ENCODE measurements around the gene TEN1.
"Not testable (repeated sequence)": the region's sequence is repeated elsewhere in the genome, so short reads cannot be mapped to it uniquely, and the experiment has no call there.

TEN1 gene, protein sequence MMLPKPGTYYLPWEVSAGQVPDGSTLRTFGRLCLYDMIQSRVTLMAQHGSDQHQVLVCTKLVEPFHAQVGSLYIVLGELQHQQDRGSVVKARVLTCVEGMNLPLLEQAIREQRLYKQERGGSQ

DNA sequence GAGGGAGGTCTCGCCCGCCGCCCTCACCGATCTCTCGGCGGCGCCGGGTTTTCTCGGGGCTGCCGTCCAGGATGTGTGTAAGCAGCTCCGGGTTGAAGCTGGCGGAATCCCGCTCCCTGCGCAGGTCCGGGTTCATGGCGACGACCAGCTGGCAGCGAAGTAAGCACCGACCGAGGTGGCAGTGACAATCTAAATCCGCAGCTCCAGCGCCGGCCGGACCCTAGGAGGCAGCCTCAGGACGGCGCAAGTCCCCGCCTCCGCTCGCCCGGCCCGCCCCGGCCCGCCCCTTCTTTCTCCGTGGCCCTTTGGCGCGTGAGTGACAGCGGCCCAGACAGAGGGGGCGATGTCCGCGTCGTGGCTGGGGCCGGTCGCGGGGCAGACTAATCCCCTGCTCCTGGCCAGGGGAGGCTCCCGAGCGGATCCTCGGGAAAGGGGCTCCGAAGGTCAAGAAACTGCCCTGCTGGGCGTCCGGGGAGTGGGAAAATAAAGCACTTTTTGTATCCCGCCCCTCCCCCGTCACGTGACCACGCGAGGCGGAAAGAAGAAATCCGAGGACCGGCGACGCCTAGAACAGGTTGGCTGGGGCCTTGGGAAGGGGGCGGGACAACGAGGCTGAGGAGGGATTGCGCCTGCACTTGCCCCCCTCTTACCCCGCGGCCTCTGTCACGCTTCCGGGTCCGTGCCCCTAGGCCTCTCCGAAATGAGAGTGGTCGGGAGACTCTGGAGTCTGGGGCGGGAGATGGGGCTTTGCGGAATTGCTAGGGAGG, at the start of gene TEN1, which contains the start of gene ACOX1:
TEN1 (plus strand) TSS at position 303 of the 767 bp plus-strand sequence. CDS start 6,953 bp downstream, outside the sequence.
ACOX1 (minus strand) TSS at position 229 of the 767 bp plus-strand sequence; CDS start at position 136, 93 bp downstream.
- peak; percentile 84 for DNase-seq (ENCODE audit: low spot score)

DNA sequence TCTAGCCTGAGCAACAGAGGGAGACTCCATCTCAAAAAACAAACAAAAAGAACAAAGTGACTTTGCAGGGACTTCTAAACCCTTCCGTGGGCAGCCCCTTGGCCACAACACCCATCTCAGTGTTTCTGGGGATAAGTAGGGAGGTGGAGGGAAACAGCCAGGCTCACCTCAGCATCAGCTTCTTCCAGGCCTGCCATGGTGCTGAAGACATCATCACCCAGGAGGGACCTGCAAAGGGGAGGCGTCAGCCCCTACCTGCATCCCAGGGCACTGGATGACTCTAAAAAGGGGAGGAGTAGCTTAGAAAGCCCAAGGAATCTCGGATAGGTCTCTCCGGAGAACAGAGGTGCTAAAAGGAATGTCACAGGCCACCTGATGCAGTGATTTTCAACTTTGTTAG, 48.0 kb upstream of the TEN1 start:
- no peak for DNase-seq (ENCODE audit: low spot score)

DNA sequence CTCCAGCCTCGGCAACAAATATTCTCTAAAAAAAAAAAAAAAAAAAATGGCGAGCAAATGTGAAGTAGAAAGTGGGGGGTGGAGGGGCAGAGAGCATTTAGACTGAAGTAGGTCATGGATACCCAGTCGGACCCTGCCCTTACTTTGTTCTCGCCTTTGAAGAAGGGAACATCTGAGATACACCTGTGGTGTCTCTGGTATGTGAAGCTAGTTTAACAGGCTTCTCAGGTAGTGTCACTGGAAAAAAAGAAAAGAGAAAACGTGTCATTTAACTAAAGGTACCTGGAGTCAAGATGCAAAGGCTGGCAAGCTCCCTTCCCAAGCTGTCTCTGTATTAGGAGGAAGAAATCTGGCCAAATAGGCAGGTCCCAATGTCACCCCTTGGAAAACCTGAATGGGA, 46.2 kb upstream of the TEN1 start:
- DNase-seq (ENCODE audit: low spot score): no peak

DNA sequence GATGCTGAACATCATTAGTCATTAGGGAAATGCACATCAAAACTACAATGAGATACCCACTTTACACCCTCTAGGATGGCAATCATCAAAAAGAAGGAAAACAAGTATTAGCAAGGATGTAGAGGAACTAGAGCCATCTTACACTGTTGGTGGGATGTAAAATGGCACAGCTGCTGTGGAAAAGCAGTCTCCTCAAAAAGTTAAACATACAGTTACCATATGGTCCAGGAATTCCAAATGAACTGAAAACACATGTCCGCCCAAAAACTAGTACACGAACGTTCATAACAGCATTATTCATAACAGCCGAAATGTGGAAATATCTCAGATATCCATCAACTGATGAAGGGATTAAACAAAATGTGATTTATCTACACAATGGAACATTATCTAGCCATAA, 45.2 kb upstream of the TEN1 start:
- no peak for DNase-seq (ENCODE audit: low spot score)

DNA sequence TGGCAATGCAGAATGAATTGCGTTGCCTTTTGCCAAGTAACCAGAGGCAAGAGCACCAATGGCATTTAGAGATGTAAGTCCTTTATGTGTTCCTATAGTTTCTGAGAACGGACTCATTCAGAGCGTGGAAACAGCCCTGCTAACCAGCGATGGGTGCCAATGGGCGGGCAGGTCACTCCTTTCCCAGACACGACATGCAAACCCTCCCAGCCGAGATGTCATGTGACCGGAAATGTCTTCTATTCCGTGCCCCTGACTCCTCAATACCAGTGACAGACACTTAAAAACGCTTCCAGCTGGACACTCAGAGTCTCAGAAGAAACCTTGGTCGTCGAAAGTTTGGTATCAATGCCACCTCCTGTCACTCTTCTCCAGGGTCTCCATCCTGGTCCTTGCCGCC, 41.4 kb upstream of the TEN1 start:
- no peak for DNase-seq (ENCODE audit: low spot score)

DNA sequence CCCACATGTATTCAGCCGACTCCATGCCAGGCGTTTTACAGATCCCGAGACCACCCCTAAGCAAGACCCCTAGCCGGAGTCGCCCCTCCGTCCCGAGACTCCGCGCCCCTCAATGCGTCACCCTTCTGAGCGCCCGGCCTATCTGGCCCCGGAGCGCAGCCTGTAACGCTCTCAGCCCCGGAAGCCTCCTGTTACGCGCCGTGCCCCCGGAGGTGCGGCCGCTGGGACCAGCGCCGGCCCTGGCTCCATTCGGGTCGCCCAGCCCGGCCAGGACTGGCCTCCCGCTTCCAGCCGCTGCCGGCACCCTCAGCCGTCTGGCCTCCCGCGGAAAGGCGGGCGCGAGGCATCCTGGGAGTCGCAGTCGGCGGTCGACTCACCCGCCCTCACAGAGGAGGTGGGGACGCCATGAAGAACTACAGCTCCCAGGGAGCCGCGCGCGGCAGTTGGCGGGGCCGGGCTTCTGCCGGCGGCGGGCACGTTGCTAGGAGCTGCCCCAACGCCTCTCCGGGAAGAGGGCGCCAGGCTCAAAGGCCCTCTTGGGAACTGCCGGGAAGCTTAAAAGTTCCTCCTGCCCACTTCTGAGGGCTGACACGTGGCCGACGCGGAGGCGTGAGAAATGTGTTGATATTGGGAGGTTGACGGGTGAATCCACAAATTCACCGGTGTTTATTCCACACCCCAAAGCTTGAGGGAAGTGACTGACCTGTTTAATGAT, 38.2 kb upstream of the TEN1 start, which contains the start of gene FBF1:
FBF1 (minus strand) TSS at position 316 of the 715 bp plus-strand sequence. CDS start 2,893 bp downstream, outside the sequence.
- DNase-seq (ENCODE audit: low spot score): peak; percentile 97

DNA sequence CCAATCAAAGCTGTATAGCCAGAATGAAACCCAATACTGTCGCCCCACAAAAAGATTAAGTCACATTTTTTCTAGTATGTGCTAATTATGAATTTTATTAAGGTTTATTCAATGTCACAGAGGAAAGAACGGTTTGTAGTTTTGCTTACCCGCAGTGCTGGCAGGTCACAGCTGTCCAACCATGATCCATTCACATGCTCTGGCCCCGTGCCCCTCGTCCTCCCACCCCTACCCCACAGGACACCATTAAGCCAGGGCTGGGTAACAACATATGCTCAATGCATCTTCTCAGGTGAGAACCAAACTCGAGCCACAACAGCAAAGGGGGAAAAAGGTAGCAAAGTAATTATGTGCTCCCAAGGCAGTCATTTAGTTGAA, 37.6 kb upstream of the TEN1 start:
- DNase-seq (ENCODE audit: low spot score): no peak

DNA sequence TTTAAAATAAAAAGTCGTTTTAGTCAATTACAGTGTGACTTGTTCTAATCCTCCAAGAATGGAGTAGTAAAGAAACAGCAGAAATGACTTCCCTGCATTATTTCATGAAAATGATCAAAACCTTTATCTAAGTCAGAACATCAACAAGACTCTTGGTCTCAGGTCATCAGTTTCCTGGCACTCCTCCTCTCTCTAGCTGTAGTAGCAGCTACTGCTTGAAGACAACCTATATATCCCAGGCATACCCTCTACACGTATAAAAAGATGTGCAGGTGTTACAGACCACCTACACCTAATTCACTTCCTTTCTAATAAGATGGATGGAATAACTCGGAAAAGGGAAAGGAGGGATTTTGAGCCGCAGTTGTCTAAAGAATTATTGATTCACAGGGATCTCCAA, 36.6 kb upstream of the TEN1 start:
- no peak for DNase-seq (ENCODE audit: low spot score)

DNA sequence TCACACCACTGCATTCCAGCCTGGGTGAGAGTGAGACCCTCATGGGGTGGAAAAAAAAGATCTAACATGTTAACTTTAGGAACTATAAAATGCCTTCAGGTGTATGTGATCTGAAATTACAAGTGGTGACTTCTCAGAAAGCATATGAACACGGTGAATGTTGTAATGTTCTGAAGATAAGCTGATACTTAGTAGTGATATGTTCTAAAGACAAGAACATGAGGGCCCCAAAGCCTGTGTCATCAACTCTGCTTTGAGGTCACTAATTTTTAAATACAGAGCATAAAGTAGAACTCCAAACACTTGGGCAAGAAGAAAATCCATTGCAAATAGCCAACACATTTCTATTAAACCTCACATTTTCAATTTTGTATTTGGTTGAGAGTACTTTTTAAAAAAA, 35.5 kb upstream of the TEN1 start:
- no peak for DNase-seq (ENCODE audit: low spot score)

DNA sequence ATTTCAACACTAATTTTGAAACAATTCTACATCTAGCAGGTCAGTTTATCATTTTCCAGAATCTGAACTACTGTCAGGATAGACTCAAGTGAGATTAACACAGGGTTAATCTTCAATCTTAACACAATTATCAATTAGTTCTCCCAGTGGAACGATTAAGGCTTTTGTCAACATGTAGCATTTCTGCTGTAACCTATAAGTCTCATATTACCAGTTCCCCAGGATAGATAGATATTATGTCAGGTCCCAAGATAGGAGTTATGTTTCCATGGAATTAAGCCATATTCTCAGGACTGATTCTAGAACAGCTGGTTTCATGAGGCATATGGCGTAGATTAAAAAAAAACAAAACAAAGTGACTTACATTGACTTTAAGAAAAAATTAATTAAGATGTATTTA, 33.8 kb upstream of the TEN1 start:
- no peak for DNase-seq (ENCODE audit: low spot score)

DNA sequence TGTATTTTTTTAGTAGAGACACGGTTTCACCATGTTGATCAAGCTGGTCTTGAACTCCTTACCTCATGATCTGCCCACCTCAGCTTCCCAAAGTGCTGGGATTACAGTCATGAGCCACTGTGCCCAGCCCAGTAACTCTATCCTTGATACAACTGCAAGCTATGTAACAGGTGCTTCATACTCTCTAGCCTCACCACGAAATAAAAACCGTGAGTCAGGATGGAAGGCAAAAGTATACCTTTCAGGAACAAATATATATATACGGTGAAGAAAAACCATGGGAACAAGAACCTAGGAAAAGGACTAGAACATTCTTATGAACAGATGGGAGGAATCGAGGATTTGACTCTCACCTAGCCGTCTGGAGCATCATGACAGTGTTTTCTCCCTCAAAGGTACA, 28.6 kb upstream of the TEN1 start:
- no peak for DNase-seq (ENCODE audit: low spot score)

DNA sequence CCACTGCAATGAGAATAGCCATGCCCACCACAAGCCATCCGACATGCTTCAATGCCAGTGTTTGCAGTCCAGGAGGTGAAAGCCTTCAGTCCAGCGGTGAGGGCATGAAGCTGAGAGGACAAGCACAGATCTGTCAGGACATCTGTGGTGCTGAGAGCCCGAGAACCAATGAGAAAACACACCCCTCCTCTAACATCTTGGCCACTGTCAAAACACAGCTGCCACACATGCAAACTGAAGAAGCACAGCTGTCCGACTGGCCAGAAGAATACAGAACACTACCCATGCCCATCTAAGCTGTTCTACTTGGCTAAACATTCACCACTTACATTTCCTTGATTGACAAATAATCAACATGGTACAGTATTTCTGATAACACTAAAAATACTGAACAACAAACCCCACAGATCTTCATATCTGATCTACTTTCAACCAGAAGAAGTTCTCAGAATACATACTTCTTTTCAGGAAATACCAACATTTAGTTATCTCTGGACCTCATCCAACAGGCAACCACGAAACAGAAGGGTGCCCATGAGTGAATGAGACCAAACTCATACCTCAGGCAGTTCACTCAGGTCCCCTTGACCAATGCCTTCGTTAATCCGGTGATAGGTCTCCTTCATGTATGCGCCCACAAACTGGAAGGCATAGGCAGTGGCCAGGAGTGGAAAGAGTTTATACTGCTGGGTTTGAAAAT, 28.0 kb upstream of the TEN1 start:
- DNase-seq (ENCODE audit: low spot score): no peak

DNA sequence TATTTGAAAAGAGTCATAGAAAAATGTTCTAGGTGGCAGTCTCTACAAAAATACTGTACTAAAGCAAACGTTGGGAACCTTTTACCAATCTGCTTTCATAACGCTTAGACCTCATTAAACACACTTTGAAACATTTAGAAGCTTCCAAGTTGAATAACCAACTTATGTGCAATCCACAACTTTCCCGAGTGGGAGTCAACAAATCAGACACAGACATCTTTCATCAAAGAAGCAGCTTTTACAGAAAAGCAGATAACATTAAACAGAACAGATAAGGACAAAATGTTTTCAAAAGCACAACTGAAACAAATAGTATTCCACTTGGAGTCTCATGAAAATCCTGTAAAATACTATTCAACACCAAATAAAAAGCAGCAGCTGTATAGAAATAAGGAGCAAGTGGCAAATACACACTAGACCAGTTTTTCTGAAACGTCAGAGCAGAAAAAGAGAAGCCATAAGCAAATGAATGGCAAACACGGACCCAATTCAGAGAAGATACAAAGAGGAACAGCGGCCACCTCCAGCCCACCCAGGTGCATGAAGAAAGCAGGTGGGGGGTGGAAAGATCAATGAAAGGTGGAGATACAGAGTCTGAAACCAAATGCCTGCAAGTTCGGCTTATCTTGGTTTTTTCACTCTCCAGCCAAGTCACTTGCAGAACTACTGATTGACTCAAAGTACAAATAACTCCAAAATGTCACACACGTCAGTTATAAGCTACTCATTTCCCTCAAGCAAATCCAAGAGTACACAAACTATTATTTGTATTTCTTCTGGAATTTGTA, 19.8 kb upstream of the TEN1 start:
- DNase-seq (ENCODE audit: low spot score): peak; percentile 28

DNA sequence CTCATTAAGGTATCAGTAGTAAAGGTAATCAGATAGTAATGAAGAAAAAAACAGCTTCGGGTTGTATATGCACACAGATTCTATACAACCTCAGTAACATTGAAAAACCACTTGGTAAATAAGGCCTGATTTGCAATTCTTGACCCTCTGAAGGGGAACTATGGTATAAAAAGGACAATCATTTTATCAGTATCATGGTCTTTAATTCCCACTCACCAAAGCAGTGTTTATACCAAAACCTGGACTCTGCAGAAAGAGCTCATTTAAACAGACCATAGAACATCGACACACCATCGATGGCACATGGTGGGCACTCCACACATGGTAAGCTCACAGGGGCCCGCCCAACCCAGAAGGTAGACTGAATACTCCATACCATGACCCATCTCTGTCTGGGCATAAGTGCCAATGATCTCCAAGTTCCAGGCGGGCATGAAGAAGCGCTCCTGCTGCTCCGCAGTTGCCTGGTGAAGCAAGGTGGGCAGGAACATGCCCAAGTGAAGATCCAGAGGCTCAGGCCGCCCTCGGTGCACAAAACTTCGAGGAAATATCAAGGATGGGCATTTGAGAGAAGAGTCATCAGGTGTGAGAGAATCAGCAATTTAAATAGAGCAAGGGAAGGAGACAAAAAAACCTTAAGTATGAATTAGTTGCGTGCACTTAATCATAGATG, 19.1 kb upstream of the TEN1 start:
- no peak for DNase-seq (ENCODE audit: low spot score)

DNA sequence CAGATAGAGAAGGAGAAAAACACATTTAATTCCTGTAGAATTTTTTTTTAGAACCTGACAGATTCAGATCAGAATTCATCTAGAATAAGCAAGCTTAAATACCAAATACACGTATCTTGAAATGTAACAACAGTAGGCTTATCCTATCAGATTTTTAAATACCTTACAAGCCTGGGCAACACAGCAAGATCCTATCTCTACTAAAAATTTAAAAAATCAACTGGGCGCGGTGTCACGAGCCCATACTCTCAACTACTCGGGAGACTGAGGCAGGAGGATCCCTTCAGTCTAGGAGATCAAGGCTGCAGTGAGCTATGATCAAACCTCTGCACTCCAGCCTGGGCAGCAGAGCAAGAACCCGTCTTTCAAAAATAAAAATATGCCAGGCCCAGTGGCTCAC, 13.6 kb upstream of the TEN1 start:
- no peak for DNase-seq (ENCODE audit: low spot score)

DNA sequence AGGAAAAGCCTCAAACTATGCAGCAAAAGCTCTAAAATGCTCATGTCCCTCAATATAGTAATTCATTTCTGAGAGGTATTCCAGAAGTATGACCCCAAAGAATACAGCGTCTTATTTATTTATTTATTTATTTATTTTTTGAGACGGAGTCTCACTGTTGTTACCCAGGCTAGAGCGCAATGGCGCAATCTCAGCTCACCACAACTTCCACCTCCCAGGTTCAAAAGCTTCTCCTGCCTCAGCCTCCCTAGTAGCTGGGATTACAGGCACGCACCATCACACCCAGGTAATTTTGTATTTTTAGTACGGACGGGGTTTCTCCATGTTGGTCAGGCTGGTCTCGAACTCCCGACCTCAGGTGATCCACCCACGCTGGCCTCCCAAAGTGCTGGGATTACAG, 10.0 kb upstream of the TEN1 start:
- not testable (repeated sequence) for DNase-seq (ENCODE audit: low spot score)

DNA sequence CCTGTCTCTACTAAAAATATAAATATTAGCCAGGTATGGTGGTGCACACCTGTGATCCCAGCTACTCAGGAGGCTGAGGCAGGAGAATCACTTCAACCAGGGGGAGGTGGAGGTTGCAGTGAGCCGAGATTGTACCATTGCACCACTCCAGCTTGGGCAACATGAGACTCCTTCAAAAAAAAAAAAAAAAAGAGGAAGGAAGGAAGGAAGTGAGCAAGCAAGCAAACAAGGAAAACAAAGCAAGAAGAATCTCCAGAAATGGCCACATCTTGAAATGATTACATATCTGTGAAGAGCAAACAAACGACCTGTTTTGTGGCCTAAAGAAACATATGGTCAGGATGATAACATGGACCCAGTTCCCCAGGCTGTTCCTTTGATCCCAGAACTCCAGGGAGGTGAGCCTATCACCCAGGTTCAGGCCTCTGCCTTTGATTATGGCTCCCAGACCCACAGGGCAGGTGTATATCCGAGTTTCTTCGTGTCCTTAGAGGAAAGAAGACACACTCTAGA, 9.0 kb upstream of the TEN1 start:
- DNase-seq (ENCODE audit: low spot score): no peak

DNA sequence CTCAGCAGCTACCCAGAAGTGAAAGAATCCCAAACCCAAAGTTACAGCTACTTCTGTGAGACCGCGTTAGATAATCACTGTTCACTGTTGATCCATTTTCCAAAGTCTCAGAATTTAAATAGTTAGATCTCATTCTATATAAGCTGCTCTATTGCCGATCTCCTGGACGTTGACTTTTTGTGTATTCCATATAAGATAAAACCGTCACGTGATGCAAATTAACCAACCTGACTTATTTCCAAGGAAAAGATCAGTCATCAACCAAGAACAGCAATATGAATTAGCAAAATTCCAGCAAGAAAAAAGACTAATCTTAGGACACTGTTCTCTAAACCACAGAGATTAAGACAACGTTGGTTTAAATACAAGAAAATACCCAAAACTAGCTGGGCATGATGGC, 8.4 kb upstream of the TEN1 start:
- DNase-seq (ENCODE audit: low spot score): no peak

DNA sequence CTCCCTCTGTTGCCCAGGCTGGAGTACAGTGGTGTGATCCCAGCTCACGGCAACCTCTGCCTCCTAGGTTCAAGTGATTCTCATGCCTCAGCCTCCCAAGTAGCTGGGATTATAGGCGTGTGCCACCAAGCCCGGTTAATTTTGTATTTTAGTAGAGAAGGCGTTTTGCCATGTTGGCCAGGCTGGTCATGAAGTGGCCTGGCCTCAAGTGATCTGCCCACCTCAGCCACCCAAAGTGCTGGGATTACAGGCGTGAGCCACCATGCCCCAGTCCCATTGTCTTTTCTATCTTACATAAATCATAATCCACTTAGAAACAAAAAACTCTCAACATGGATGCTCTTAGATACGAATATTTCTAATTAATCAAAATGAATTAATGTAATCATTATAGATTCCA, 3.9 kb upstream of the TEN1 start:
- DNase-seq (ENCODE audit: low spot score): not testable (repeated sequence)

DNA sequence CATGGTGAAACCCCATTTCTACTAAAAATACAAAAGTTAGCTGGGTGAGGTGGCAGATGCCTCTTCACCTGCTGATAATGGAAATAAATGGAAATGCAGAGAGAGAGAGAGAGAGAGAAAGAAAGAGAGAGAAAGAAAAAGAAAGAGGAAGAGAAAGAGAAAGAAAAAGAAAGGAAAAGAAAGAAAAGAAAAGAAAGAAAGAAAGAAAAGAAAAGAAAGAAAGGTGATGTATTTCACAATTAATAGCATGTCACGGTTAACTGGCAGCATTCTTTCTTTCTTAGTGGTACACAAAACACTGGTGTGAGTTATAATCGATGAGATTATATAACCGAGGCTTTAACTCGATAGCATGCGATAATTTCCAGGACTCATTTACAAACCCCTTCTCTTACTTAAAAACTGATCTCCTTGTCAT, 3.3 kb upstream of the TEN1 start:
- DNase-seq (ENCODE audit: low spot score): no peak
